Sigmoid colon (tissue), 4 donors: Measurements from ENCODE around the gene RHOBTB1.

Source experiments
- EP300 ChIP-seq, 4 donors: sonication (generic); formaldehyde crosslinking; IDR thresholded peaks; one replicate each; pipeline ENCODE4 v1.6.1; 2017; ENCODE audit warnings: antibody characterized with exemption in 4 of 4
- POLR2A ChIP-seq, 2 donors: fragments of 450-650 bp; IDR thresholded peaks; one replicate each; pipeline ENCODE4 v1.6.1; 2016; ENCODE audit warnings: antibody characterized with exemption in 2 of 2, mild to moderate bottlenecking in 2 of 2, moderate library complexity in 2 of 2
- POLR2AphosphoS5 ChIP-seq, 4 donors: sonication (generic); formaldehyde crosslinking; IDR thresholded peaks; one replicate each; pipeline ENCODE4 v1.6.1; 2017; ENCODE audit warnings: antibody characterized with exemption in 4 of 4
- TF ChIP-seq, protein P1 (sequence below), 4 experiments: fragments of 450-650 bp in 3 of 4; fragments of 200-600 bp in 1 of 4; IDR thresholded peaks; one replicate each; pipeline ENCODE4 v1.5.1; 2016 to 2019; ENCODE audit warnings: antibody characterized with exemption in 4 of 4, mild to moderate bottlenecking in 3 of 4, moderate library complexity in 2 of 4

DNA sequence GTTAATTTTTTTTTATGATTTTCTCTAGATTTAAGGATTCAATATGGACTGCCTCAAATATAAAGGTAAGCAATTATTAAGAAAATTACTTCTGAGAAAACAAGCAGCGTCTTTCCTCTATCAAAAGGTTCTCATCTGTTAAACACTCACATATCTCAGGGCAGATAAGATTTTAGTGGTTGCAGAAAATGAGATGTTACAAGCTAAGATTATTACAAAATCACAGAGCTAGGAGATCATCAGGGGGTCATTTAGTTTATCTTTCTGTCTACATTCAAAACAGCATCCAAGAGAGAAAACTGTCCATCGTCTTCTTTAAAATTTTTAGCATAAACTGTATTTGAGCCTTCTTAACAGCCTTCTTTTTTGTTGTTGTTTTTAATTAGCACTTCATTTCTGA lies 29.1 kb upstream of the RHOBTB1 start:
- TF ChIP-seq POLR2AphosphoS5 (IDR thresholded peaks at IDR 0.05), result no peak
- TF ChIP-seq, protein P1, sequence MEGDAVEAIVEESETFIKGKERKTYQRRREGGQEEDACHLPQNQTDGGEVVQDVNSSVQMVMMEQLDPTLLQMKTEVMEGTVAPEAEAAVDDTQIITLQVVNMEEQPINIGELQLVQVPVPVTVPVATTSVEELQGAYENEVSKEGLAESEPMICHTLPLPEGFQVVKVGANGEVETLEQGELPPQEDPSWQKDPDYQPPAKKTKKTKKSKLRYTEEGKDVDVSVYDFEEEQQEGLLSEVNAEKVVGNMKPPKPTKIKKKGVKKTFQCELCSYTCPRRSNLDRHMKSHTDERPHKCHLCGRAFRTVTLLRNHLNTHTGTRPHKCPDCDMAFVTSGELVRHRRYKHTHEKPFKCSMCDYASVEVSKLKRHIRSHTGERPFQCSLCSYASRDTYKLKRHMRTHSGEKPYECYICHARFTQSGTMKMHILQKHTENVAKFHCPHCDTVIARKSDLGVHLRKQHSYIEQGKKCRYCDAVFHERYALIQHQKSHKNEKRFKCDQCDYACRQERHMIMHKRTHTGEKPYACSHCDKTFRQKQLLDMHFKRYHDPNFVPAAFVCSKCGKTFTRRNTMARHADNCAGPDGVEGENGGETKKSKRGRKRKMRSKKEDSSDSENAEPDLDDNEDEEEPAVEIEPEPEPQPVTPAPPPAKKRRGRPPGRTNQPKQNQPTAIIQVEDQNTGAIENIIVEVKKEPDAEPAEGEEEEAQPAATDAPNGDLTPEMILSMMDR (IDR thresholded peaks at IDR 0.05), result no peak
- TF ChIP-seq POLR2A (IDR thresholded peaks at IDR 0.05), result no peak
- TF ChIP-seq EP300 (IDR thresholded peaks at IDR 0.05), result no peak
